Measurements from ENCODE around the gene LDB2.

DNA sequence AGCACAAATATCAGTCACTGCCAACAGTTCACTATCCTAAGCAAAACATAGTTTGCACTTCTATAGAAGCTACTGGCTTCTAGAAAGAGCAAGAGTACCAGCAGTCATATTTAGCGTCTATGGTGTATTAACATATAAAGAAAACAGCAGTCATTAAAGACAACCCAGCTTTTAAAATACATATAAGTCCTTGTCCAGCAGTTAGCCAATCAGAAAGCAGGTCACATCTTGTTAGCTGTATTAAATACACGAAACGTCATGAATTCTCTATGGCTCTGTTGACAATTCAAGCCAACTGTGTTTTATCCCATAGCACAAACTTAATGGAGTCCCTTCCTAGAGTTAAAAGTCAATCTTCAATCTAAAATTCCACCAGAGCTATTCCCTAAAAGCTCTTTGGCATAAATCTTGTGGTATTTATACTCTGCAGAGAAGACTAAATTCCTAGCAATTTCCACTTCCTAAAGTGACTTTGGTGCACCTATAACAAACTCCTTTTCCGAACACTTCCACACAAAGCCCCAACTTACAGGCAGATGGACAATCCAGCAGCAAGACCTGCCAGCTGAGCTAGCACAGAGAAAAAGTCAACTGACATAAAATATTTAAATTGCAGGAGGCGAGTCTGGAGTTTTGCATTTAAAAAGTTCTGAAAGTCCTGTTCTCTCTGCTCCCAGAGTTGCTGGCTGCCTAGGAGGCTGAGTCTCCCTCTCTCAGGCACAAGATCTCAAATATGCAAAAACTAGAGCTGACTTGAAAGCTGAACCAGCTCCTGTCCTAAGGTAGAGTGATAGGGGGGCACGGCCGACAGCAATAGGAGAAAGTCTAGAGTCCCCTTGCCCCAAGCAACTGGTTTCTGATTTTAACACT lies 1.3 kb downstream of the LDB2 start:
- TF ChIP-seq CTCF (conservative IDR thresholded peaks at IDR 0.05; ENCODE audit: low read depth in 2 of 2) (no peak), CREB1 (CRISPR knock-in tag; IDR thresholded peaks at IDR 0.05; ENCODE audit: low read depth) (no peak), NANOG (IDR thresholded peaks at IDR 0.05; ENCODE audit: borderline replicate concordance) (no peak), ZNF331 (CRISPR knock-in tag; IDR thresholded peaks at IDR 0.05; ENCODE audit: low read depth) (no peak), JUNB (IDR thresholded peaks at IDR 0.05; ENCODE audit: unreplicated experiment) (no peak)
- TF ChIP-seq, protein P1, sequence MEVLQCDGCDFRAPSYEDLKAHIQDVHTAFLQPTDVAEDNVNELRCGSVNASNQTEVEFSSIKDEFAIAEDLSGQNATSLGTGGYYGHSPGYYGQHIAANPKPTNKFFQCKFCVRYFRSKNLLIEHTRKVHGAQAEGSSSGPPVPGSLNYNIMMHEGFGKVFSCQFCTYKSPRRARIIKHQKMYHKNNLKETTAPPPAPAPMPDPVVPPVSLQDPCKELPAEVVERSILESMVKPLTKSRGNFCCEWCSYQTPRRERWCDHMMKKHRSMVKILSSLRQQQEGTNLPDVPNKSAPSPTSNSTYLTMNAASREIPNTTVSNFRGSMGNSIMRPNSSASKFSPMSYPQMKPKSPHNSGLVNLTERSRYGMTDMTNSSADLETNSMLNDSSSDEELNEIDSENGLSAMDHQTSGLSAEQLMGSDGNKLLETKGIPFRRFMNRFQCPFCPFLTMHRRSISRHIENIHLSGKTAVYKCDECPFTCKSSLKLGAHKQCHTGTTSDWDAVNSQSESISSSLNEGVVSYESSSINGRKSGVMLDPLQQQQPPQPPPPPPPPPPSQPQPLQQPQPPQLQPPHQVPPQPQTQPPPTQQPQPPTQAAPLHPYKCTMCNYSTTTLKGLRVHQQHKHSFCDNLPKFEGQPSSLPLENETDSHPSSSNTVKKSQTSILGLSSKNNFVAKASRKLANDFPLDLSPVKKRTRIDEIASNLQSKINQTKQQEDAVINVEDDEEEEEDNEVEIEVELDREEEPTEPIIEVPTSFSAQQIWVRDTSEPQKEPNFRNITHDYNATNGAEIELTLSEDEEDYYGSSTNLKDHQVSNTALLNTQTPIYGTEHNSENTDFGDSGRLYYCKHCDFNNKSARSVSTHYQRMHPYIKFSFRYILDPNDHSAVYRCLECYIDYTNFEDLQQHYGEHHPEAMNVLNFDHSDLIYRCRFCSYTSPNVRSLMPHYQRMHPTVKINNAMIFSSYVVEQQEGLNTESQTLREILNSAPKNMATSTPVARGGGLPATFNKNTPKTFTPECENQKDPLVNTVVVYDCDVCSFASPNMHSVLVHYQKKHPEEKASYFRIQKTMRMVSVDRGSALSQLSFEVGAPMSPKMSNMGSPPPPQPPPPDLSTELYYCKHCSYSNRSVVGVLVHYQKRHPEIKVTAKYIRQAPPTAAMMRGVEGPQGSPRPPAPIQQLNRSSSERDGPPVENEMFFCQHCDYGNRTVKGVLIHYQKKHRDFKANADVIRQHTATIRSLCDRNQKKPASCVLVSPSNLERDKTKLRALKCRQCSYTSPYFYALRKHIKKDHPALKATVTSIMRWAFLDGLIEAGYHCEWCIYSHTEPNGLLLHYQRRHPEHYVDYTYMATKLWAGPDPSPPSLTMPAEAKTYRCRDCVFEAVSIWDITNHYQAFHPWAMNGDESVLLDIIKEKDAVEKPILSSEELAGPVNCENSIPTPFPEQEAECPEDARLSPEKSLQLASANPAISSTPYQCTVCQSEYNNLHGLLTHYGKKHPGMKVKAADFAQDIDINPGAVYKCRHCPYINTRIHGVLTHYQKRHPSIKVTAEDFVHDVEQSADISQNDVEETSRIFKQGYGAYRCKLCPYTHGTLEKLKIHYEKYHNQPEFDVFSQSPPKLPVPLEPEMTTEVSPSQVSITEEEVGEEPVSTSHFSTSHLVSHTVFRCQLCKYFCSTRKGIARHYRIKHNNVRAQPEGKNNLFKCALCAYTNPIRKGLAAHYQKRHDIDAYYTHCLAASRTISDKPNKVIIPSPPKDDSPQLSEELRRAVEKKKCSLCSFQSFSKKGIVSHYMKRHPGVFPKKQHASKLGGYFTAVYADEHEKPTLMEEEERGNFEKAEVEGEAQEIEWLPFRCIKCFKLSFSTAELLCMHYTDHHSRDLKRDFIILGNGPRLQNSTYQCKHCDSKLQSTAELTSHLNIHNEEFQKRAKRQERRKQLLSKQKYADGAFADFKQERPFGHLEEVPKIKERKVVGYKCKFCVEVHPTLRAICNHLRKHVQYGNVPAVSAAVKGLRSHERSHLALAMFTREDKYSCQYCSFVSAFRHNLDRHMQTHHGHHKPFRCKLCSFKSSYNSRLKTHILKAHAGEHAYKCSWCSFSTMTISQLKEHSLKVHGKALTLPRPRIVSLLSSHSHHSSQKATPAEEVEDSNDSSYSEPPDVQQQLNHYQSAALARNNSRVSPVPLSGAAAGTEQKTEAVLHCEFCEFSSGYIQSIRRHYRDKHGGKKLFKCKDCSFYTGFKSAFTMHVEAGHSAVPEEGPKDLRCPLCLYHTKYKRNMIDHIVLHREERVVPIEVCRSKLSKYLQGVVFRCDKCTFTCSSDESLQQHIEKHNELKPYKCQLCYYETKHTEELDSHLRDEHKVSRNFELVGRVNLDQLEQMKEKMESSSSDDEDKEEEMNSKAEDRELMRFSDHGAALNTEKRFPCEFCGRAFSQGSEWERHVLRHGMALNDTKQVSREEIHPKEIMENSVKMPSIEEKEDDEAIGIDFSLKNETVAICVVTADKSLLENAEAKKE (CRISPR knock-in tag; IDR thresholded peaks at IDR 0.05) = no peak
